H1 (cell line): Measurements from ENCODE around the gene TANC1.

Source experiments
- CEBPB ChIP-seq: IDR thresholded peaks from 2 replicates; pipeline ENCODE4 v1.6.1; 2012; ENCODE audit warnings: low read depth, low read length
- RAD21 ChIP-seq, 2 experiments: IDR thresholded peaks in 1 of 2; conservative IDR thresholded peaks in 1 of 2; 2 replicates each; pipeline ENCODE4 v1.6.1; 2011; ENCODE audit warnings: low read depth in 2 of 2, low read length in 2 of 2, improper control_type of control experiment in 1 of 2, inconsistent platforms in 1 of 2, mild to moderate bottlenecking in 1 of 2, moderate library complexity in 1 of 2
- ZNF274 ChIP-seq: IDR thresholded peaks from 2 replicates; pipeline ENCODE4 v1.7.0; 2012; ENCODE audit warnings: low read length, borderline replicate concordance; ENCODE audit errors: extremely low read depth
- TF ChIP-seq, protein P1 (sequence below), 3 experiments: IDR thresholded peaks; 1 replicate in 2 of 3; 2 replicates in 1 of 3; pipeline versions ENCODE4 v1.5.1 to v1.6.1; 2011; ENCODE audit warnings: low read length in 3 of 3, mild to moderate bottlenecking in 3 of 3, inconsistent platforms in 2 of 3, low read depth in 1 of 3, moderate library complexity in 1 of 3; ENCODE audit not compliant: insufficient read depth in 1 of 3; ENCODE audit errors: control extremely low read depth in 1 of 3

DNA sequence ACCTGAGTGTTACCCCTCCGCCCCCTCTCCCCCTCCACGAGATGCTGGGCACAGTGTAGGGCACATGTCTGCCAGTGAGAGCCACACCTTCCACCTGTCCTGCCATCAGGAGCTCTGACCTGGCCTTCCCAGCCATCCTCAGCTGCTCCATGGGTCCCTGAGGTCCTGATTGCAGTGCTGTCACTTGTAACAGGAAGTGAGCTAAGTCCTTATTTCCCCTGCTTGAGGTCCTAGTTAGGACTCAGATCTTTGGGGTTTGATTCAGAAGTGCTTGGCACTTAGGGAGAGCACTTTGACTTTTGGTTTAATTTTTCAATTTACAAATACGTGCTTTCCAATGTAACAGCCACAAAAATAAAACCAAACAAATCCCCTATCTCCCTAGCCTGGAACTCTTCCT is 192.5 kb downstream of the TANC1 start:
- TF ChIP-seq, protein P1, sequence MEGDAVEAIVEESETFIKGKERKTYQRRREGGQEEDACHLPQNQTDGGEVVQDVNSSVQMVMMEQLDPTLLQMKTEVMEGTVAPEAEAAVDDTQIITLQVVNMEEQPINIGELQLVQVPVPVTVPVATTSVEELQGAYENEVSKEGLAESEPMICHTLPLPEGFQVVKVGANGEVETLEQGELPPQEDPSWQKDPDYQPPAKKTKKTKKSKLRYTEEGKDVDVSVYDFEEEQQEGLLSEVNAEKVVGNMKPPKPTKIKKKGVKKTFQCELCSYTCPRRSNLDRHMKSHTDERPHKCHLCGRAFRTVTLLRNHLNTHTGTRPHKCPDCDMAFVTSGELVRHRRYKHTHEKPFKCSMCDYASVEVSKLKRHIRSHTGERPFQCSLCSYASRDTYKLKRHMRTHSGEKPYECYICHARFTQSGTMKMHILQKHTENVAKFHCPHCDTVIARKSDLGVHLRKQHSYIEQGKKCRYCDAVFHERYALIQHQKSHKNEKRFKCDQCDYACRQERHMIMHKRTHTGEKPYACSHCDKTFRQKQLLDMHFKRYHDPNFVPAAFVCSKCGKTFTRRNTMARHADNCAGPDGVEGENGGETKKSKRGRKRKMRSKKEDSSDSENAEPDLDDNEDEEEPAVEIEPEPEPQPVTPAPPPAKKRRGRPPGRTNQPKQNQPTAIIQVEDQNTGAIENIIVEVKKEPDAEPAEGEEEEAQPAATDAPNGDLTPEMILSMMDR (IDR thresholded peaks at IDR 0.05; ENCODE audit: control extremely low read depth in 1 of 3, insufficient read depth in 1 of 3, low read depth in 1 of 3, low read length in 3 of 3), result no peak
- no peak for TF ChIP-seq RAD21 (IDR thresholded peaks at IDR 0.05 in 1 of 2, conservative IDR thresholded peaks at IDR 0.05 in 1 of 2; ENCODE audit: low read depth in 2 of 2, low read length in 2 of 2)
- no peak for TF ChIP-seq CEBPB
- TF ChIP-seq ZNF274, result no peak
